ENCODE measurements around the gene ICAM5.
"Not testable (repeated sequence)": the region's sequence is repeated elsewhere in the genome, so short reads cannot be mapped to it uniquely, and the experiment has no call there.

The ICAM5 gene

GRCh38 chr19:10270616-10271394 is 18.9 kb upstream of the ICAM5 start, which contains the start of gene ICAM1:
ICAM1 (plus strand) TSS chr19:10271120; CDS start chr19:10271160, 40 bp downstream.
- DNase-seq, result peak; percentile 57

GRCh38 chr19:10271543-10272086 is 18.1 kb upstream of the ICAM5 start:
- peak; percentile 22 for DNase-seq

GRCh38 chr19:10274589-10274988 is 15.2 kb upstream of the ICAM5 start:
- no peak for DNase-seq

GRCh38 chr19:10277795-10278589 is 11.8 kb upstream of the ICAM5 start:
- no peak for DNase-seq

GRCh38 chr19:10278935-10279334 is 10.8 kb upstream of the ICAM5 start:
- DNase-seq, result no peak

- no peak for DNase-seq
These were observed 9.9 kb upstream of the ICAM5 start for GRCh38 chr19:10279737-10280442.

- DNase-seq, result not testable (repeated sequence)
These were observed 7.7 kb upstream of the ICAM5 start for GRCh38 chr19:10282043-10282442.

- DNase-seq, result no peak
These were observed 6.3 kb upstream of the ICAM5 start for GRCh38 chr19:10283301-10284064.

- no peak for DNase-seq
These were observed 5.4 kb upstream of the ICAM5 start for GRCh38 chr19:10284065-10284959.

GRCh38 chr19:10284960-10285278 is 4.8 kb upstream of the ICAM5 start:
- DNase-seq, result no peak

- no peak for DNase-seq
These were observed 4.4 kb upstream of the ICAM5 start for GRCh38 chr19:10285393-10285792.

GRCh38 chr19:10286803-10287737 is 2.7 kb upstream of the ICAM5 start, which contains the start of gene ICAM4:
ICAM4 (plus strand) TSS chr19:10286955; CDS start chr19:10287013, 58 bp downstream.
- DNase-seq, result peak; percentile 77

- peak; percentile 22 for DNase-seq
These were observed 1.0 kb upstream of the ICAM5 start for GRCh38 chr19:10288662-10289166.

GRCh38 chr19:10289167-10289835 is 451 bp upstream of the ICAM5 start:
- peak; percentile 59 for DNase-seq

GRCh38 chr19:10290357-10290875 is 664 bp downstream of the ICAM5 start:
- peak; percentile 41 for DNase-seq

- DNase-seq, result peak; percentile 58
These were observed 1.3 kb downstream of the ICAM5 start for GRCh38 chr19:10290876-10291553.

GRCh38 chr19:10291554-10292205 is 1.9 kb downstream of the ICAM5 start:
- peak; percentile 48 for DNase-seq
